ENCODE results near the gene PLEKHG2. TPM values are rescaled to one million over a fixed set of nuclear protein-coding genes. Genes with fewer than 3 reads are reported as not detected.

The PLEKHG2 gene
- total RNA-seq, 1 donor from 2014 or later: 205 TPM

- H3K9me3 Mint-ChIP-seq (ENCODE audit: unreplicated experiment): peaks cover 7% of the 10 kb centered on the region
- peak within 1 kb of the TSS; percentile 98 for H3K4me3 Mint-ChIP-seq (ENCODE audit: unreplicated experiment)
- H3K36me3 Mint-ChIP-seq (ENCODE audit: unreplicated experiment): no peaks in the 10 kb centered on the region
- TF ChIP-seq CTCF (IDR thresholded peaks at IDR 0.05; ENCODE audit: partially characterized antibody, unreplicated experiment): no peak
- peak within 1 kb of the TSS; percentile 98 for H3K27ac Mint-ChIP-seq (ENCODE audit: unreplicated experiment)
- H3K27me3 Mint-ChIP-seq (ENCODE audit: unreplicated experiment): peaks cover 9% of the 10 kb centered on the region
- DNase-seq: peak; percentile 99
- peaks cover 8% of the 10 kb centered on the region for H3K4me1 Mint-ChIP-seq (ENCODE audit: low read depth, unreplicated experiment)
These were observed 23.3 kb downstream of the PLEKHG2 start, which contains the start of gene RPS16 for GRCh38 chr19:39435499-39436349. Gene RPS16 (minus strand): TSS chr19:39435949. CDS start chr19:39435895, 54 bp downstream.

- no peak for TF ChIP-seq CTCF (IDR thresholded peaks at IDR 0.05; ENCODE audit: partially characterized antibody, unreplicated experiment)
- peak overlapping the region; percentile 98 for H3K4me3 Mint-ChIP-seq (ENCODE audit: unreplicated experiment)
- peaks cover 7% of the 10 kb centered on the region for H3K9me3 Mint-ChIP-seq (ENCODE audit: unreplicated experiment)
- no peak for DNase-seq
- no peaks in the 10 kb centered on the region for H3K36me3 Mint-ChIP-seq (ENCODE audit: unreplicated experiment)
- peaks cover 9% of the 10 kb centered on the region for H3K27me3 Mint-ChIP-seq (ENCODE audit: unreplicated experiment)
- peaks cover 8% of the 10 kb centered on the region for H3K4me1 Mint-ChIP-seq (ENCODE audit: low read depth, unreplicated experiment)
- H3K27ac Mint-ChIP-seq (ENCODE audit: unreplicated experiment): peak overlapping the region; percentile 75
These were observed 23.9 kb downstream of the PLEKHG2 start for GRCh38 chr19:39436350-39436716.

- H3K4me1 Mint-ChIP-seq (ENCODE audit: low read depth, unreplicated experiment): peaks cover 8% of the 10 kb centered on the region
- H3K36me3 Mint-ChIP-seq (ENCODE audit: unreplicated experiment): no peaks in the 10 kb centered on the region
- no peak for DNase-seq
- peaks cover 9% of the 10 kb centered on the region for H3K27me3 Mint-ChIP-seq (ENCODE audit: unreplicated experiment)
- H3K4me3 Mint-ChIP-seq (ENCODE audit: unreplicated experiment): no peak overlapping the region
- H3K27ac Mint-ChIP-seq (ENCODE audit: unreplicated experiment): no peak overlapping the region
- TF ChIP-seq CTCF (IDR thresholded peaks at IDR 0.05; ENCODE audit: partially characterized antibody, unreplicated experiment): no peak
- H3K9me3 Mint-ChIP-seq (ENCODE audit: unreplicated experiment): peaks cover 7% of the 10 kb centered on the region
These were observed 25.9 kb downstream of the PLEKHG2 start for GRCh38 chr19:39438270-39438934.

- Mint-ChIP-seq H3K27me3 (ENCODE audit: unreplicated experiment) (peaks cover 4% of the 10 kb centered on the region), H3K27ac (ENCODE audit: unreplicated experiment) (peak overlapping the region; percentile 98), H3K4me1 (ENCODE audit: low read depth, unreplicated experiment) (peaks cover 12% of the 10 kb centered on the region), H3K36me3 (ENCODE audit: unreplicated experiment) (no peaks in the 10 kb centered on the region), H3K4me3 (ENCODE audit: unreplicated experiment) (peak overlapping the region; percentile 99), H3K9me3 (ENCODE audit: unreplicated experiment) (peaks cover 4% of the 10 kb centered on the region)
- no peak for DNase-seq
- TF ChIP-seq CTCF (IDR thresholded peaks at IDR 0.05; ENCODE audit: partially characterized antibody, unreplicated experiment): no peak
These were observed 32.2 kb downstream of the PLEKHG2 start for GRCh38 chr19:39444598-39445195.
